Renal cortical epithelial cell (primary cell): Measurements from ENCODE around the gene PLSCR4. TPM values are rescaled to one million over a fixed set of nuclear protein-coding genes. Genes with fewer than 3 reads are reported as not detected.
A peak's percentile ranks its signal among the peaks of the same experiment; 100 is the strongest.
"Not testable (repeated sequence)": the region's sequence is repeated elsewhere in the genome, so short reads cannot be mapped to it uniquely, and the experiment has no call there.

Source experiments
- DNase-seq: peaks from one replicate; pipeline ENCODE4 v3.0.0-alpha.2; 2011; ENCODE audit warnings: low read depth
- total RNA-seq: library from RNA; depleted of rRNA; stranded (reverse); fragments of >200 nt; gene quantifications from 2 replicates; pipeline ENCODE4 v1.2.3, GENCODE V29; 2014

The PLSCR4 gene, protein sequence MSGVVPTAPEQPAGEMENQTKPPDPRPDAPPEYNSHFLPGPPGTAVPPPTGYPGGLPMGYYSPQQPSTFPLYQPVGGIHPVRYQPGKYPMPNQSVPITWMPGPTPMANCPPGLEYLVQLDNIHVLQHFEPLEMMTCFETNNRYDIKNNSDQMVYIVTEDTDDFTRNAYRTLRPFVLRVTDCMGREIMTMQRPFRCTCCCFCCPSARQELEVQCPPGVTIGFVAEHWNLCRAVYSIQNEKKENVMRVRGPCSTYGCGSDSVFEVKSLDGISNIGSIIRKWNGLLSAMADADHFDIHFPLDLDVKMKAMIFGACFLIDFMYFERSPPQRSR
- 2.4 and 3.2 TPM in 2 replicates for total RNA-seq

DNA sequence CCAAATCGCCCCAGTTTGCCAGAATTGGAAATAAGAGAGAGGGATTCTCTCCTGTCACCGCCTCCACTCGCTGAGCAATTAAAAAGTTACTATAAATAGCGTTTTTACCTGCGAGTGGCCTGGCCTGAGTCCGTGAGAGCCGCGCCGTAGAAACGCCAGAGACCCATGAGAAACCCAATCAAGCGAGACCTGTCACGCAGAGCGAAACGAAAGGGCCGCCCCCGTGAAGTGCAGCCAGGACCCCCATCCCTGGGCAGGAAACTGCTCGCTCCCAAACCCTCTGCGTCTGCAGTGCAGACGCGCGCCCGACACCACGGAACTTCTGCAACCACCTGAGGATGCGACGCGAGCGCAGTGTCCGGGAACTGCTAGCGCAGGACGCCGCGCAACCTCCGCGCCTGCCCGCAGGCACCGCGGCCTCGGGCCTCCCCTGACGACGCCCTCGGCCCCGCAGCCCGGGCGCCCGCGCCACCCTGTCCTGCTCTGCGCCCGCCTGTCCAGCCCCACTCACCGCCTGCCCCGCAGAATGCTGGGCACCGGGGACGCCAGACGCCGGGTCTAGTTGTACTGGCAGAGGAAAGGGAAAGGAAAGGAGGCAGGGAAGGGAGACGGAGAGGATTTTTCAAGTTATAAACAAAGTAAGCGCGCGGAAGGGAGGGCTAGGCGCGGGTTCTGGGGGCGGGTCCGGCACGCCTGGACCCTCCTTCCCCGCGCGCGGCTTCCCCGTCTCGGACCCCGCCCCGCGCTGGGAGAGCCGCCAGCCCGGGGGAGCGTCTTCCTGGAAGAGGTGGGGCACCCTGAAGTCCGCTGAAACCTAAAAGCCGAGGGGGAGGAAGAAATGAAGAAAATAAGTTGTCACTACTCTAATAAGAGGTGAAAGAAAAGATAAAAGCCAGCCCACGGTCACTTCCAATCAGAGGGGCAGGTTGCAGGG lies at the start of gene PLSCR4:
TSS of gene PLSCR4 (minus strand) at position 657 of the 934 bp plus-strand sequence. CDS start 29,034 bp downstream, outside the sequence.
- DNase-seq: no peak

DNA sequence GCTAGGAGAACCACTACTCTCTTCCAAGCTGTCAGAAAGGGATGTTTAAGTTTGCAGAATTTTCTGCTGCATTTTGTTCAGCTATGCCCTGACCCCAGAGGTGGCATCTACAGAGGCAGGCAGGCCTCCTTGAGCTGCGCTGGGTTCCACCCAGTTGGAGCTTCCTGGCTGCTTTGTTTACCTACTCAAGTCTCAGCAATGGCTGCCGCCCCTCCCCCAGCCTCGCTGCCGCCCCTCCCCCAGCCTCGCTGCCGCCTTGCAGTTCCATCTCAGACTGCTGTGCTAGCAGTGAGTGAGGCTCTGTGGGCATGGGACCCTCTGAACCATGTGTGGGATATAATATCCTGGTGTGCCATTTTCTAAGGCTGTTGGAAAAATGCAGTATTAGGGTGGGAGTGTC lies 42.5 kb upstream of the PLSCR4 start:
- DNase-seq: not testable (repeated sequence)

DNA sequence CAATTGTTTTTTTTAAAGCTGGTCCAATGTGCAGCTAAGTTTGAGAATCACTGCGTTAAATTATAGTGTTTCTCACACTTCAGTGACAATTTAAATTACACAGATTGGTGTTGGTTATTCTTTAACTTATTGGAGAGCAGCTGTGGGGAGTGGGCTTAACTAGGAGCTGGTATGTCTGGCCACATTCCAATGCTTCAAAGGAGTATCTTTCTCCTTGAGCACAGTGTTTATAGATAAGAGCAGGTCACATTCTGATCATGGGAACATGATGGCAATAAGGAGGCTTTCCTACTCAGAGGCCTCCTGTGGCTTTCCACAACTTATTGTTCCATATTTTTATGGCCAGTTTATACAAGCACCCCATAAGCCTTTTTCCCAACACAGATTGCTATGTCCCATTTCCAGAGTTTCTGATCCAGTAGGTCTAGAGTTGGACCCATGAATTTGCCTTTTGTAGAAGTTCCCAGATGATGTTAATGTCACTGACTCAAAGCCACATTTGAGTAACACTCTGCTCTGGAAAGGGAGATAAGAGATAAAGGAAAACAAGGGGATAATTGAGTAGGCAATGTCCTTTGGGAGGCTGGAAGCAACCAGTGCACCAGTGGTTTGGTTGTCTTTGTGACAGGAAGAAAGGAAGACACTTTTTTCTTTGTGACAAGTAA lies 33.0 kb upstream of the PLSCR4 start:
- no peak for DNase-seq

DNA sequence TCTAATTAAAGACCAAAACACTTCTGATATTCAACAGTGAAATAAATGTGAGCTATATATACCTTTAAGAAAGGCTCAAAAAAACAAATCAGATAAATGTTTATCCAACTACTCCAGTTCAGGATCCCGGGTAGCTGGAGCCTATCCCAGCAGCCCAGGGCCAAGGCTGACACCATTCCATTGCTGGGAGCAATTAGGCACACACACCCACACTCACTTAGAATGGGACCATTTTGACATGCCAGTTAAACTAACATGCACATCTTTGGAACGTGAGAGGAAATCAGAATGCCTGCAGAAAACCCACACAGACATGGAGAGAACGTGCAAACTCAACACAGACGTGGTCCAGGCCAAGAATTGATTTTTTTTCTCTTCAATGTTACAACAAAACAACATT lies 30.0 kb upstream of the PLSCR4 start:
- no peak for DNase-seq

DNA sequence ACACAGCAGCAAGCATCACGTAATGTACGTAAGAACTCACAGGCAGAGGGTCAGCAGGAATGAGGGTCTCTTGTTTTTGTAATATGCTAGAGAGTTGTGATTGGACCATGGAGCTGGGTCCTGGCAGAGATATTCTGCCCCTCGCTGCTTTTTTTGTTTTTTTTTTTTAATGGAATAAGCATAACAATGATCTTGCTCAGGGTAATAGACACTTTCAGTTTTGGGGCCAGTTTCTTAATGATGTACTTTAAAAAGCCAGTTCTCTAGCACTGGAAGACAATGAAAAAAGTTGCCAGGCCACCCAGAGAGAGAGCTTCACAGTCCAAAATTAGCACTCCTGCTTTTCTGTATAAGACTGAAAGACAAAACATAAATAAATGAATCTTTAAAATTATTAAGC lies 29.0 kb upstream of the PLSCR4 start:
- DNase-seq: no peak

DNA sequence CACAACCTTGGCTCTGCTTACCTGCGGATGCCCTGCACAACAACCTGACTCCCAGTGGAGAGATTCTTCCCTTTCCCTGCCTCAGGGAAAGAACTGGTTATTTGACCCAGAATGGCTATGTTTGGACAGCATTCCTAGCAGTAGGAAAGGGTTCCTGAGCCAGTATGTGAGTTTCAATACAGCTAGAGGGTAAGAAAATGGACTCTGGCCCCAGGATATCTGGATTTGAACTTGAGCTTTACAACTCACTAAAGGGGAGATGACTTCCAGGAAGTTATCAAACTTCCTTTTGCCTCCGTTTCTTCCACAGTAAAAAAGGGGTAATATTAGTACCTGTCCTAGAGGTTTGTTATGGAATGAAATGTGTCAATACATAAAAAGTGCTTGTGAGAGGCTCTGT lies 28.1 kb upstream of the PLSCR4 start:
- no peak for DNase-seq

DNA sequence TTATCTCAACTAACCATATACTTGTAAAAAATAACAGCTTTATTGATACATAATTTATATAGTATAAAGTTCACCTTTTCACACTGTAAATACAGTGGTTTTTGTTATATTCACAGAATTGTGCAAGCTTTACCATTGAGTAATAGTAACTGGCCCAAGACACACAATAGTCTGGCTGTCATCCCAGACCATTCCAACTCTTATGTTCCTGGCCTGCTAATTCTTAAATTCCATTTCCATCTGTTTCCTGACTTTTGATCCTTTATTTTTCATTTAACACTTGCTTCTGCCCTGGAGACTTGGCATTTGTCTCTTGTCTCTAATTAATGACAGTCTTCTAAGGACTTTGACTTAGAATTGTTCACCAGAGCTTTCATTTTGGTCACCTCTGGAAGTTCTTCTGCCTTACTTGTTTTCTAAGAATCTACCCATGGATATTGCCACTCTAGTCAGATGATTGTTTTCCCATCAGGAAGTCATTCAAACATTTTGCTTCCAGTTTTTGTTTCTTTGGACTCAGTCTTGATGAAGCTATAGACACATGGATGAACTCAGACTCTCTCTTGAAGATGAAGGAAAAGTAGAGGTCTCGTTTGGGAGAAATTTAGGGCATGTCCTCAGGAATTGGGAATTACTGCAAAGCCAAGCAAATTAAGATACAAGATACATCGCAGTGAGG lies 27.2 kb upstream of the PLSCR4 start:
- DNase-seq: peak; percentile 72

DNA sequence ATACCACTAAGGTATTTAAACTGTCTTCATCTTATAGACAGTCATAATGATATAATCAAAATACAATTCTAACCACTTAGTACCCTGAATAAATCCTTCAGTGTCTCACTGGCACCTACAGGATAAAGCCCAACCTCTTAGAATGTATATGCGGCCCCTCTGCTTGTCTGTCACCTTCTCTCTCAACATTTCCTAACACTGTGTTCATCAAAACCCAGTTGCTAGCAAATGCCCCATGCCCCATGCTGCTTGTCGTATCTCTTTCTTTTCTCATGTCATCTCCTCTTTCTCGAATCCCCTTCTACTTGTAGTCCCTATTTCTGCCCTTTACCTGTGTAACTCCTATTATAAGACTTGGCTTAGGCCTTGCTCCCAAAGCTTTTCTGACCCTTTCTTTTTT lies 24.6 kb upstream of the PLSCR4 start:
- no peak for DNase-seq

DNA sequence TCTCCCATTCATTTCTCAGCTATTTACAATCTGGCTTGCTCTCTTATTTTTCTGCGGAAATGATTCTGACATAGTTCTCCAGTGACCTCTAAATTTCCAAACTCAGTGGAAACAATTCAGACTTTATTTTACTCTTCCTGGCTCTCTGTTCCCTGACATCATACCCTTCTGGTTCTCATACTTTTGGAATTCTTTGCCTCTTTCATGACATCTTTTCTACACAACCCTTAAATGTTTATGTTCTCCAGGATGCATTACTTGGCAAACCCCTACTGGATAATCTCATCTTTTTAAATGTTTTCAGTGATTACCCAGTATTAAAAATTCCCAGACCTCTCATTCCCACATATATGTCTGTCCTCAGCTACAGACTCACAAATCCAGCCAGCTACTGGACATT lies 23.9 kb upstream of the PLSCR4 start:
- DNase-seq: no peak

DNA sequence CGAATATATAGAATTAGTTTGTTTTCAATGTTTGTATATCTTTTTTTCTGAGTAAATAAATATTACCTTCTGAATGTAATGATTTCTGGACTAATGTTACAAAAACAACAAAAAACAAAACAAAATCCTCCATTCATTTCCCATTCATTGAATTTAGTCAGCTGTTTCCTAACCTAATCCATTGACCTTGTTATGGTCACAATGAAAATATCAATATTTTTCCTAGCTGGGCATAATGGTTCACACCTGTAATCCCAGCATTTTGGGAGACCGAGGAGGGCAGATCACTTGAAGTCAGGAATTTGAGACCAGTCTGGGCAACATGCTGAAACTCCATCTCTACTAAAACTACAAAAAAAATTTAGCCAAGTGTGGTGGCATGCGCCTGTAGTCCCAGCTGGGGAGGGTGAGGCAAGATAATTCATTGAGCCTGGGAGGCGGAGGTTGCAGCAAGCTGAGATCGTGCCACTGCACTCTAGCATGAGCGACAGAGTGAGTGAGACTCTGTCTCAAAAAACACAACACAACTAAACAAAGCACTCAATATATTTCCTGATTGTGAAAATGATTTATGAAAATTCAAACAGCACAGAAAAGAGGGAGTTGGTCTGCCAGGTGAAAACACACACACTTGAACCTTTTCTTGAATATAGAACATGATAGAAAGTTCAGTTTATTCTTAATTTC lies 23.0 kb upstream of the PLSCR4 start:
- DNase-seq: no peak

DNA sequence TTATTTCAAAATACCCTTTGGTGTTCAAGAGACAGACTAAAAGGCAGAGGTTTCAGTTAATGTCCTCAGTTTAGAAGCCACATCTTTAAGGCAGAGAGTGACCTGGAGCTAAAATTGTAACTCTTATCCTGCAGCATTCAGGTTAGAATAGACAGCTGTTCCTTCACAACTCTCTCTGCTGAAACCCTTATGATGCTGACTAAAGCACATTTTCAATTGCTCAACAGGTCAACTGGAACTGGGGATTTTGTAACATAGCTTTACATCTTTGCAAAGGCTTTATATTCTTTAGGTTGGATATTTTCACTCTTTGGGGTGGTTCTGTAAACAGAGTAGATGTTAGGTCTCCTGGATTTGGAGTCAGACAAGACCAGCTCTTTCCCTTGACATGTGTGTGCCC lies 20.3 kb upstream of the PLSCR4 start:
- DNase-seq: no peak

DNA sequence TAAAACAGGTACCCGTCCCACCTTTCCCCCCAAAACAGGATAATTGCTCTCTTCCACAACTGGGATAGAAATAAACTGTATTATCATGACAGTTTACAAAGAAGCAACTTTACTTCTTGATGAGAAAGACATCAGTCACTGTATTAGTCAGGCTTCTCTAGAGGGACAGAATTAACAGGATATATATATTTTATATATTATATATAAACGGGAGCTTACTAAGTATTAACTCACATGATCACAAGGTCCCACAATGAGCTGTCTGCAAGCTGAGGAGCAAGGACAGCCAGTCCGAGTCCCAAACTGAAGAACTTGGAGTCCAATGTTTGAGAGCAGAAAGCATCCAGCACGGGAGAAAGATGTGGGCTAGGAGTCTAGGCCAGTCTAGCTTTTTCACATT lies 18.4 kb upstream of the PLSCR4 start:
- DNase-seq: no peak

DNA sequence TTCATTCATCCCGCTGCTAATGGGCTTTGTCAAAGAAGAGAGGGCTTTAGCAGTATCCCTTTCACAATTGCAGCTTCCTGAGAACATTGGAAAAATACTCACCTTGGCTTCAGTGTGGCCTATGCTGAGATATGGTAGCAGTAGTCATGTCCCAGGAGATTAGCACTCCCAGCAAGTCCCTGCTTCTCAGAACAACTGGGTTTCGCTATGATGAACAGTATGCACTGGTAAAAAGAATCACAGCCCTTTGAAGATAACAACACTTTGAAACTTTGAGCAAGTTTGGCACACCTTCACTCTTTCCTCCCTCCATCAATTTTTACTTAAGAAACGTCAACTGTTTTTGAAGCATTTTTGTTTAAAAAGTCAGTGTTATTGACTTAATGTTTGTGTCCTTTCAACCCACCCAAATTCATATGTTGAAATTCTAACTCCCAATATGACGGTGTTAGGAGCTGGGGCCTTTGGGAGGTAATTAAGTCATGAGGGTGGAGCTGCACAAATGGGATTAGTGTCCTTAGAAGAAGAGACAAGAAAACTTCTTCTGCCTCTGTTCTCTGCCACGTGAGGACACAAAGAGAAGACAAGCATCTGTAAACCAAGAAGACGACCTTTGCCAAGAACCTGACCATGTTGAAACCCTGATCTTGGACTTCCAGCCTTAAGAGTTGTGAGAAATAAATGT lies 17.8 kb upstream of the PLSCR4 start:
- no peak for DNase-seq

DNA sequence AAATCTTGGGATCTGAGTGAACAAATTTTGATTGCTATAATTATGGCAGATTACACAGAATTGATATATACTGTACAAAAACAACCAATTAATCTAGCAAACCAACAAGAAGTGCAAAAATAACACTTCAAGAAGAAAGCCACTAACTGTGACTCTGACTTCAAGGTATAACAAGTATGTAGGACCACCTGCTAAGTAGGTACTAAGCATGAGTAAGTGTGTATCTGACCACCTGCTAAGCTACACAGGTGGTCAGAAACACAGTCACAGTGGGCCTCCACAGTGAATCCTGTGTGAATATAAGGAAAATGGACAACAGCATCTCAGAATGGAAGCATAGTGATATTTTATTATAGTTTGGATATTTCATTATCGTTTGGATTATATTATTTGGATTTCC lies 14.8 kb upstream of the PLSCR4 start:
- DNase-seq: no peak

DNA sequence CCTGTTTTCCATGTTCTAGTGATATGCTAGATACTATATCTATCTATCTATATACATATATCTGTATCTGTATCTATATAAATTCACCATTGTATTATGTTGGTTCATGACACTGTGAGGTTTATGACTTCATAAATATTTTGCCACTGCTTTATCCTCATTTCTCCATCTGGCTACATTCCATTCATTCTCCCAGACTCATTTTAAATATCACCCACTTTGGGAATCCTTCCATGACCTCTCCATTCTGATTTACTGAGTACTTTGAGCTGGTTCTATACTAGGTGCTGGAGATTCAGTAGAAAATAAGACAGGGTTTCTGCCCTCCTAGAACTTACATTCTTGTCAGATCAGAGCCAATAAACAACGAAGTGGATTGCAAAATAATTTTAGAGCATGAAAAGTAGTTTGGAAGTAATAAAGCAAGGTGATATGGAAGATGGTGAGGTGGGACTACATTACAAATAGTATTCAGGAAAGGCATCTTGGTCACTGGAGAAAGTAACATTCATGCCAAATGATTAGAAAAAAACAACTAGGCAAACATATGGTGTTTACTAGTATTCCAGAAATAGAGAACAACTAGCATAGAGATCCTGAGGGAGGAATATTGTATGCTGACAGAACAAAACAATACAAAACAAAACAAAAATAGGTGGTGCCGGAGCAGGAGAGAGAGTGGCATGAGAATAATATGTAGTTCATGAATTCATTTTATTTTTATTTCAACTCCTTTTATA lies 11.6 kb upstream of the PLSCR4 start:
- DNase-seq: no peak

DNA sequence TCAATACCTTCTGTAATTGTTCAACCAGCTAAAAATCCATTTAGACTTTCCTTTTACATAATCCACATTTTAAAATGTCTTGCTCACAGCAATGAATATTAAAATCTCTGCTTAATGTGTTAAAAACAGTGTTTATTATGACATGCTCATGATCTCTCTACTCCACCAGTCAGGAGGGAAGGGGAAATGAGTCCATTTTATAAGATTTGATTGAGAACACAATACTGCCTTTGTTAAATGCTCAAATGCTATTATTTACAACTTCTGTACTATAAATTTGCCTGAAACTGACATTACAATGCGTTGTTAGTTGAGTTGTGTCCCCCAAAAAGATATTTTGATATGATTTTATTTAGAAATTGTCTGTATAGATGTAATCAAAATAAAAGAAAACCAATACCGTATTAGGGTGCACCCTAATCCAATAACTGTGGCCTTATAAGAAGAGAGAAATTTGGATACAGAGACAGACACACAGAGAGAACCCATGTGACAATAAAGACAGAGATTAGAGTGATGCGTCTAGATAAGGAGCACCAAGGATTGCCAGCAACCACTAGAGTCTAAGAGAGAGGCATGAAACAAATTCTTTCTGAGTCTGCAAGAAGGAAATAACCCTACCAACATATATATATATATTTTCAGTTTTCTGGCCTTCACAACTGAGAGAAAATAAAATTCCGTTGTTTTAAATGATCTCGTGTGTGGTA lies 9.1 kb upstream of the PLSCR4 start:
- no peak for DNase-seq

DNA sequence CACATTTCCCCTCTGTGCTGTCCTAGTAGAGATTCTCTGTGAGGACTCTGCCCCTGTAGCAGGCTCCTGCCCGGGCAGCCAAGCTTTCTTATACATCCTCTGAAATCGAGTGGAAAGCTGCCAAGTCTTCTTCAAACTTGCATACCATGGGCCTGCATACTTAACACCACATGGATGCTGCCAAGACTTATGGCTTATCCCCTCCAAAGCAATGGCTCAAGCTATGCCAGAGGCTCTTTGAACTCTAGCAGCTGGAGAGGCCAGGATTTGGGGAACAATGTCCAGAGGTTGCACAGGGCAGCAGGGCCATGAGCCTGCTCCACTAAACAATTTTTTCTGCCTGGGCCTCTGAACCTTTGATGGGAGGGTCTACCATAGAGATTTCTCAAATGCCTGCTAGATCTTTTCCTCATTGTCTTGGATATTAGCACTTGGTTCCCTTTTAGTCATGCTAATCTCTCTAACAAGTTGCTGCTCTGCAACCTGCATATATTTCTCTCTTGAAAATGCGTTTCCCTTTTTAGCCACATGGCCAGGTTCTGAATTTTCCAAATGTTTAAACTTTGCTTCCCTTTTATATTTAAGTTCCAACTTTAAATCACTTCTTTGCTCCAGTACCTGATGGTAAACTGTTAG lies 6.1 kb upstream of the PLSCR4 start:
- no peak for DNase-seq

DNA sequence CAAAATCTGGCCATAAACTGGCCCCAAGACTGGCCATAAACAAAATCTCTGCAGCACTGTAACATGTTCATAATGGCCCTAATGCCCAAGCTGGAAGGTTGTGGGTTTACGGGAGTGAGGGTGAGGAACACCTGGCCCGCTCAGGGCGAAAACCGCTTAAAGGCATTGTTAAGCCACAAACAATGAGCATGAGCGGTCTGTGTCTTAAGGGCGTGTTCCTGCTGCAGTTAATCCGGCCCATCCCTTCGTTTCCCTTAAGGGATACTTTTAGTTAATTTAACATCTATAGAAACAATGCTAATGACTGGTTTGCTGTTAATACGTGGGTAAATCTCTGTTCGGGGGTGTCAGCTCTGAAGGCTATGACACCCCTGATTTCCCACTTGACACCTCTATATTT lies 1.5 kb upstream of the PLSCR4 start:
- not testable (repeated sequence) for DNase-seq

DNA sequence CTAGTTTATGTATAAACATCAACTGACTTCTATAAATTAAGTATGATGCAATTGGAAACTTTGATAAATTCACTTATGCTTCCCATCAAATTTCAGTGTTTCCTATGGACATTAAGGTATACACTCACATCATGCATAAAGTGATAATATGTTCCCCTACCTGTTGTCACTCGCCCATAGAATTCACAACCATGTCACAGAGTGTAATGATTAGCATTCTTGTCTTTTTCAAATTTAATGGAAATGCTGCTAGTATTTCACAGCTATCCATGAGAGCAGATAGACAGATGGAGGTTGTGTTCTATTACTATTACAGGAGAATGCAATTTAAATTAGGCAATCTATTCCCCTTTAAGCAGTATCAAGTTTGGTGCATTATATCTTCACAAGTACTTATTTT lies 984 bp downstream of the PLSCR4 start:
- DNase-seq: no peak
